Hippocampal formation (tissue), 2 donors: ENCODE measurements around the gene FGR.
A peak's percentile ranks its signal among the peaks of the same experiment; 100 is the strongest.

Experiments used
- DNase-seq, 2 donors: peaks; one replicate each; lab custom pipeline; 2025; lab: John Stamatoyannopoulos, UW

The FGR gene

DNA sequence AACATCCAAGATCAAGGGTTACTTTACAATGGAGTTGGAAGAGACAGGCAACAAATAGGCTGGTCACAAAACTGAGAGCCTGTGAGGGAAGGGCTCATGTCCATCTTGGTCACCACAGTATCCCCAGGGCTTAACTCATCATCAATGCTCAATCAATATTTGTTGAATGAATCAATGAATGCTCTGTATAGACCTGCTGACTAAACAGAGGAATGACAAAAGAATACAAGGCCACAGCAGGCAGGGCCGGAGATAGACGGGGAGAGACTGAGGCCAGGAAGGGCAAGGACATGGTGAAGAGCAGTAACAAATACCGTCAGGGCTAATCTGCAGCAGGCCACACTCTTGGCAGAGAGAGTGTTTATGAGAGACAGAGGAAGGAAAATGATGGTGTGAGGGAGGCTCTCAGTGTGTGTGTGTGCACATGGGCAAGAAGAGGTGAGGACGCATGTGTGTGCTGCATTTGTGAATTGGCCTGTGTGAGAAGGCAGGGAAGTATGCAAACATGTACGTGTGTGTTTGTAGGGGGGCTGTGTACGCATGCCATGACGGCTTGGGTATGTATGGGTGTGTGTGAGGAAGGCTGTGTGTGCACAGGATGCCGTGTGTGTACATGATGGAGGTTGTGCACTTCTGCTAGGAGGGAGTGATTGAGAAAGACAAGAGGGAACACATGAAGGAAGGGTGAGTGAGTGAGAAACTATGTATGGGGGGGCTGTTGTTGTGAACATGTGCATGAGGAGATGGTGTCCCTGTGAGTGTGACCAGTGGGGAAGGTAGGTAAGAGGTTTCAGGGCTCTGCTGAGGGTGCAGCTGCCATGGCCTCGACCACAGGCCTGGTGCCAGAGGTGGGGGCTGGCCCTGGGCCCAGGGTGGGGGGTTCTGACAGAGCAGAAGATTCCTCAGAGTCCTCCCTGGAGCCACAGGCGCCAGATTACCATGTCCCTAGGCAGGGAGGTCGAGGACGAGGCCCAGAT is 46.4 kb downstream of the FGR start:
- no peak for DNase-seq

DNA sequence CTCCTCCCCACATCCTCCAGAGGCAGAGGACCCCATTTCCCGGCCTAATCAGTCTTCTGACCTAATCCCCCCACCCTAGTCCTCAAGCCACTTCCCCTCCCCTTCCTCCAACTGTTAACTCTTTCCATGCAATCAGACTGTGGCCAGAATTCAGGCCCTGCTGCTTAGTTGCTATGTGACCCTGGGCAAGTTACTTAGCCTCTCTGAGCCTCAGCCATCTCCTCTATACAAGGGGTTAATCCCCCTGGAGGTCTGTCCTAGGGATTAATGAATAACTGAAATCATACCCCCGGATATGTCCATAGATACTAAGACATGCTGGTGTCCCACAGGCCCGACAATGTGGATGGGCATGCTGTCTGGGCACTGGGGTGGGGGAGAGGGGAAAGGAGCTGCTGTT is 49.3 kb downstream of the FGR start:
- DNase-seq = no peak

DNA sequence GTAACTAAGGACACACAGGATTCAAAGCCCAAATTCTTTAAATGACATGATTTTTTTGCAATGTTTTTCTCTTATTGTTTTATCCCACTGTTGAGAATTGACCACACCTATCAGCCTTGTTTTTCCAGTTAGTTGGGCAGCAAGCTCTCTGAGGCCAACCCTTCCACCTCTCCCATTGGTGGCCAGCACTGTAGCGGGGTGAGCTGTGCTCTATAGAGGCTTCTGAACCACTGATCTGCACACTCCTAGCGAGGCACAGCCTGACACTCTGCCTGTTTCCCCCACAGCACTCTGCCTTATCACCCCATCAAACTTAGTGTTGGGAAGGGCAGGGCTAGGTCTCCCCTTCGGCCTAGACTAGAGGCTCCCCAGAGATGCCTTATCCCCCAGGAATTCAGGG is 50.5 kb downstream of the FGR start:
- DNase-seq = no peak

DNA sequence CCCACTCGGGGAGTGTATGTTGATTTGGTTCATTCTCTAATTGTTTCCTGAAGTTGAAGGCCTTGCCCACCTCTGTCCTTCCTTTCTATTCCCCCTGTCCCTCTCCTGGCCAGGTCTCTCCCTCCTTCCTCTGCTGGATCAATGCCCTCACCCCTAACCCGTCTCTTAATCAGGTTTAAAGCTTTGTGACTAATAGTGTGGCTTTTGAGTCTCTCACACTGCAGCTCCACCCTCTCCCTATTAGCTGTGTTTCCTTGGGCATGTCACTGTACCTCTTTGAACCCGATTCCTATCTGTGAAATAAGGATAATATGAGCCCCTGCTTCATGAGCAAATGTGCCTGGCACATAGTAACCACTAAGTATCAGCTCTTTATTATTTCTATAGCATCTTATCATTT is 51.5 kb downstream of the FGR start:
- DNase-seq = no peak

DNA sequence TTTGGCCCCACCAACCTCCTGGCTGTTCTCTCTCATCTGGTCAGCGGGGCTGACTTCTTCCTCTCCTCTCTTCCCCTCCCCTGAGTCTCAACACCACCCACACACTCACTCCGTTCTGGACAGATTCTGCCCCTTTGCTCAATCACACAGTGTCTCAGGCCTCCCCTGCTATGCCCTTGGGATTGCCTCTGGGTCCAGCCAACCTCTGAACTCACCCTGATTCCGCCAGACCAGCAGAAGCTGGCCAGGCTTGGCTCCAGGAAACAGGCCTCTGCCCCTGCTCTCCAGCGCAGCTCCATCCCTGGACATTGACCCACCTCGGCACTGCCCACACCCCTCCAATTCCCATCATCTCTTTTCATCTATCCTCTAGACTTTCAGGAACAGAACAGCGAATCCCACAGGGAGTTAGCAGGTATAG is 53.2 kb downstream of the FGR start:
- no peak for DNase-seq

DNA sequence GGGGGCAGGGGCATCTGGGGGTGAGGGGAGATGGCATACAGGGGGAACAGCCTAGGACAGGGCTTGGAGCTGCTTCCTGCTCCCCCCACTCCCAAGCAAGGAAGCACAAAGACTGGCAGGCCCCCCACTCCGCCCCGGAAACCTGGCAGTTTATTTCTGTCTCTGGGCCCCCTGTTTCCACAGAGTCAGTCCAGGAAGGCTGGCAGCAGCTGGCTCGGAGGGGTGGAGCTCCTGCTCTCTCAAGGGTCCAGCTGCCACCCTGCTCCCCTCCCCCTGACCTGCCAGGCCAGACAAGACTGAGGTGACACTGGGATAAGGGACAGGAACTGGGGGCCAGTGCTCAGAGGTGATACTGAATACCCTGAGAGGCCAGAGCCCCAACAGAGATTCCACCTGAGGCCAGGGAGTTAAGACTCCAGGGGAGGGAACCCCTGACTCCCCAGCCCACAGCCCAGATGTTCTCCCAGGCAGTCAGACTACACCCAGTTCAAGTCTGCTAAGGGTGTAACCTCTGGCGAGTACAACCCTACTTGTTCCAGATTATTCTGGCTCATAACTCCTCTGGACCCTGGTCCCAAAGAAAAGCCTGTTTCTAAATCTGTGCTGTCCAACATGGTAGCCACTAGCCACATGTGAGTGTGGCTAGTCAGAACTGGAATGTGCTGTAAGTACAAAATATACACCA is 57.3 kb downstream of the FGR start:
- DNase-seq = no peak

DNA sequence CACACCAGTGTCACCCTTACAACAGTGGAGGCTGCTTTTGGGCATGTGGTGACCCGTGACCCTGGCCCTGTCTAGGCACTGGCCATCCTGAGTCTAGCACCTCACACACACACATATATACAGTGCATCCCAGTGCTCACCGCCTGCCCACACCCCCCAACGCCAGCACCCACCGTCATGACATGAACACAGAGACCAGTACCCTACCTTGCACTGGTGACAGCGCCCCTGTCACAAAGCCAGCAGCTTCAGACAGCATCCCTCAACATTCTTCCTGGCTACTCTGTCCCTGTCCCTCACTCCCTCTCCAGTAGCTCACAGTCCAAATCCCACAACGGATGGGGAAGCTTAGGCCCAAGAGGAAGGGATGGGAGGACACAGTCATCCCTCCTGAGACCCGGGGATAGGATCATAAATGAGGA is 58.2 kb downstream of the FGR start:
- no peak for DNase-seq

DNA sequence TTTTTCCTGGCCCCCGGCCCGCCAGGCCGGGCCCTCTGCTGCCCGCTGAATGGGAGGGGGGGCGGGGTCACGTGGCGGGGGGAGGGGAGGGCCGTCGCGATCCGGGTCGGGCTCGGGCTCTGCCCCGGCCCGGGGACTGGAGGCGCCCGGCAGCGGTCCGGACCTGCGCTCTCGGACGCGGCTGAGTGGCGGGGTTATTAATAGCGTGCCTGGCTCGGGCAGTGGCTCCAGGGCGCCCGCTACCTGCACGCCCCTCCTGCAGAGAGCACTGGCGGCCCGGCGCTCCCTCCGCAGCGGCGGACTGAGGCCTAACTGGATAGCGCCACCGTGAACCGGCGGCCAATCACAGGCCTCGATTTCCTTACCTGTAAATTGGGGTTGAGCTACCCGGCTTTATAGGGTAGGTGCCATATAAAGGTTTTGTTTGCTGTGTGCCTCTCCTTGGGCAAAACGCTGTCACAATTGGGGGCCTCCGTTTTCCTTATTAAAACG is 59.1 kb downstream of the FGR start:
- peak; percentile 31 to 52 for DNase-seq

DNA sequence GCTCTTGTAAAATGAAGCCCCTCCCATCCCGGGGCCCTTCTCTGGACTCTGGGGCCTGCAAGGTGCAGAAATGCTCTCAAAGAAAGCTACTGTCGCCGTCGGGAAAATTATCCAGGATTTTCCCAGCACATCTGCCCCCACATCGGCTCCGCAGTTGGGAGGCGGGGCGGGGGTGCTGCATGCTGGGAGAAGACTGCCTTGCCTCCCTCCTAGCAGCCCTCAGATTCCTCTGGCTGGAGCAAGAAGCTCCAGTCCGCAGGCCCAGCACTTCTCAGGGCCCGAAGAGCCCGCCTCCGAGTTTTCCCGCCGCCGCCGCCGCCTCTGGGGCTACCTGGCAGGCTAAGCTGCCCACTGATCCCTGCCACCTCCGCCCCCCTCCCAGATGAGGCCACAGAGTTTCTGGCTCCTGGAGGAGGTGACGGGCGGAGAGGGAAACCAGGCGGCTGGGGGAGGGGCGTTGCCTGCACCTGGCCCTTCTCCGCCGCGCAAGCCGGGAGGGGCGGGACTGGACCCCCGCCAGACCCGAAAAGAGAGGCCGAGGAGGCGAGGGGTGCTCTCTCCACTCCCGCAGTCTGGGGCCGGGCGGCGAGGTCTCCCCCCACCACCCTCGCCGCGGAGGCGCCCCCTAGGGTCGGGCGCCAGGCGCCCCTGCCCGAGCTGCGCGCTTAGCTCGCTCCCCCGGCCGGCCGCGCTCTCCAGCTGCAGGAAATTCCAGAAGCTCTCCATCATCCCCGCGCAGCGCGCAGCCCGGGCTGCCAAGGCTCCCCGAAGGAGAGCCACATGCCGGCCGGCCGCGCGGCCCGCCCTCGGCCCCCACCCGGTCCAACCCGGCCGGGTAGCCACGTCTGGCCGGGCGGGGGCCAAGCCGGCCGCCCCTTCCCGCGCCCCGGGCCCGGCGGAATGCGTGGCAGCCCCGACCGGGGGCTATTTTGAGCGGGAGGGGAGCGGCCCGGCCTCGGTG is 59.8 kb downstream of the FGR start:
- DNase-seq = peak in 1 of 2 donors; percentile 52

DNA sequence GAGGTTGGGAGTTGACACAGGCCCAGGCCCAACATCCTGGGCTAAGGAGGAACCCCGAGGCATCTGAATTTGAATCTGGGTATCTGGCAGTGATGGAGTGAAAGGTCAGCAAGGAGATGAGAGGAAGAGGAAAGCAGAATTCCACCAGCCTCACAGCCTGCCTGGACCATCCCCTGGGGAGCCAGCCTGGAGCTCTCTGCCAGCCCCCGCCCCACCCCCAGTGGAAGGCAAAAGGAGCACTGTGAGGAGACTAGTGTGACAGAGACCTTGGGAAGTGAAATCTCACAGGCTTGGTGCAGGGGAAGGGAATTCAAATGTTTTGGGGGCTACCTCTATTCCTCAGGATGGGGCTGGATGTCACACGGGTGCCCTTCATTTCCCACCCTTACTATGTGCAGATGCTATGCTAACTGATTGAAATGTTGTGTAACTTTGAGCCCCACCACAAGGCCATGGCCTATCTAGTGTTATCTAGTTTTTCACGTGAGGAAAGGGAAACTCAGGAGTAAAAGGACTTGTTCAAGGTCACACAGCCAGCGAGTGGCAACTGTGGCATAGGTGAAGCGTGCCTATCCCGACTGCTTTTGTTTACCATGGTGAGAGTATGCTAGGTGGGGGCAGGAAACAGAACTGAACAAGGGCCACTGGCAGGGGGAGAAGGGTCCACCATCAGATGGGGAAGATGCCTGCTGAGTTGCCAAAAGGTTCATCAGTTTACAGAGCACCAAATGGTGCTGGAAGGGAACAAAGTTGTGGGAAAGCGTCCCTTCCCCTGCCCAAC is 60.8 kb downstream of the FGR start:
- DNase-seq = no peak

DNA sequence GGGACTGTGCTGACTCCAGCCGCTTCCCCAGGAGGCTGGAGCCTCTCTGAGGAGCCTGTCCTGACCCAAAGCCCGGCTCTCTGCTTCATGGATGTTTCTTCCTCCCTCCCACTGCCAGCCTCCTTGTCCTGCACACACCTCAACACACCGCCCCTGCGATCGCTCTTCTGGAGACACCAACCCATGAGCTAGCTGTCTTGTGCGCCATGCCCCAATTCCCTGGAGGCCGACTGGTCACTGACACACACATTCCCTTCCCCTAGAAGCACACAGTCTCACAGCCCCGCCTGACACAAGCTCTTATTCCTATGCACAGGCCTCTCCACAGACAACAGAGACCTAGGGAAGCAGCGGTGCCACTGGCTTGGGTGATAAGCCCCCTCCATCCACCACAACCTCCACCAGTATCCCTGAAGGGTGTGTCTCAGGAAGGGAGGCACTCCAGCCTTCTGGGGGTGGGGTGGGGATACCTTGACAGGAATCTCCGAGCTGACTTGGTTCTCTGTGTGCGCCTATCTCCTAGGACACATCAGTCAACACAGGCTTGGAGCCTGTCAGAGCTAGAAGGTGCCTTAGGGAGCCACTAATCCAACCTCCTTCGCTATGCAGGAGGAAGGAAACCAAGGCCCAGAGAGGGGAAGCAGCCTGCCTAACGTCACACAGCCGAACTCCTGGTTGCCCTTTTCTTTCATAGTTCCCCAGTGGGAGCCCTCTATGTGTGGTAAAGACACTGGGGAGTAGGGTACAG is 62.1 kb downstream of the FGR start:
- no peak for DNase-seq

DNA sequence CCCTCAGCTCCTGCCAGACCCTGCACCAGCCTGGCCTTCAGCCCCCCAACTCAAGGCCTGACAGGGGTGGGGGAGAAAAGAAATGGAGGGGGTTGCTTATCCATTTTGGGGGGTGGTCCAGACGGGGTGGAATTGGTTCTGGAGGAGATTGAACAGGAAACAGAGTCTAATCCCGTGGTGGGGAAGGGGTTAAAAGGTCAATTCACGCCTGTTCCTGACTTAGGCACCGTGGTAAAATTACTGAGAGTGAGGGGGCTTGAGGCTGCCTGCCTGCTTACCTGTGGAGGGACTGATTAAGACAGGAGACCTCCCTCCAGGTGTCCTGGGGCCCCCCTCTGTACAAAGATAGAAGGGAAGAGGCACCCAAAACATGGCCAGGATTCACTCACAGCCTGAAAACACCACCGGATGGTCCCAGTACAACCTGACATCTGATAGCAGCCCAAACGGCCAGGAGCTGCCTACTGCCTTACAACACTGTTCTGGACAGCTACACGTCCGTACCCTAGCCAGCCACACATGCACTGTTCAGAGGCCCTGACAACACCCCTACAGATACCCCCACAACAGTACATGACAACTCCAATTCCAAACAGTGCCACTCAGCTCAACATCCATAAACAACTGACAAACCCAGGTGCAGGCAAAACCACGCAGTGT is 62.8 kb downstream of the FGR start:
- no peak for DNase-seq

DNA sequence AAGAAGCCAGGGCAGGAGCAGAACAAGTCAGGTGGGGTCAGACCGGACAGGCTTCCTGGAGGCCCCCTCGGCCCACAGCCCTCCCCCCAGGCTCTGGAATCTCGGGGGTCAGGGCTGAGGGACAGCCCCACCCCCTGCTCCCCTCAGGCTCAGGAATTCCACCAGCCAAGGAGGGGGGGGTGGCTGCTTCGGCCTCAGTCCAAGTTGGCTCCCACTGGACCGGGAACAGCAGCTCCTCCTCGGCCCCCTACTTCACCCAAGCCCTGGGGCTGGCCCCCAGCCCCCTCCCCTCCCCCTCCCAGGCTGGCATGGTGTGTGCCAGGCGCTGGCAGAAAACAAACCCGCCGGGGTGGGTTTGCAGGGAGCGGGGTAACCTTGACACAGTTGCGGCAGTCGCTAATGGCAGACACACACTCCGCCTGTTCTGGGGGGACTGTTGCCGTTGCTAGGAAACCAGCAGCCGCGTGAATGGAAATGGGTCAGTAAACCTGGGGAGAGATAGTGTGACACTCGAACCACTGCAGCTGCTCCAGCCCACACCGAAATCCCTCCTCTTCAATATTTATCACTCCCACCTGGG is 63.5 kb downstream of the FGR start:
- DNase-seq = no peak

DNA sequence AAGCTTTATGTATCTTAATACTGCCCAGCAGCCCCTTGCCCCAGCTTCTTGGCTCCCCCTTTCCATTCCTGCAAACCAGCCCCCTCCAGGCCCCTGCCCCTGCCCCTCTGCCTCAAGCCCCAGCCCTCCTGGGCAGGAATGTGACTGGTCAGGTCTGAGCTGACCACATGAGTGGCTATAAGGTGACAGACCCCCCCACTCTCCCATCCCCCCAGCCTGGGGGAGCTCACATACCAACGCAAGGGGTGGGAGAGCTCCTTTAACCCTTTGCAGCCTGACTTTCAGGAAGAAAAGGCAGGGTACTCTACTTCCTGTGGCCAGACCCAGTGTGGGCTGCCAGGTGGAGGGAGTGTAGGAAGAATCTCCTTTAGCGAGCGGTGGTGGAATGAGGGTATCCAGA is 64.2 kb downstream of the FGR start:
- no peak for DNase-seq

DNA sequence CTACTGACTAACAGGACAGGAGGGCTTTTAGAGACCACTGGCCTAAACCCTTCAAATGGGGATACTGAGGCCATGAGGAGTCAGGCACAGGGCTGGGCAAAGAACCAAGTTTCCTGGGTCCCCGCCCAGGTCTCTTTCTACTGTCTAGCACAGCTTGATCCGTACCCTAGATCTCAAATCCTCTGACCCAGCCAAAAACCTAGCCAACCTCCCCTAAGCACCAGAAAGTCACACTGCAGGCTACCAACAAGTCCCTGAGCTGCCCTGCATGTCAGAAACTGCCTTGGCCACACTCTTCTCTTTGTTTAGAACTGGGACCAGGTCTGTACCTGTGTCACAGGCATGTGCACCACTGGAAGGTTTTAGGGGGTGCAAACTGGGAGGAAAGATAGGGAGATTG is 64.6 kb downstream of the FGR start:
- no peak for DNase-seq

DNA sequence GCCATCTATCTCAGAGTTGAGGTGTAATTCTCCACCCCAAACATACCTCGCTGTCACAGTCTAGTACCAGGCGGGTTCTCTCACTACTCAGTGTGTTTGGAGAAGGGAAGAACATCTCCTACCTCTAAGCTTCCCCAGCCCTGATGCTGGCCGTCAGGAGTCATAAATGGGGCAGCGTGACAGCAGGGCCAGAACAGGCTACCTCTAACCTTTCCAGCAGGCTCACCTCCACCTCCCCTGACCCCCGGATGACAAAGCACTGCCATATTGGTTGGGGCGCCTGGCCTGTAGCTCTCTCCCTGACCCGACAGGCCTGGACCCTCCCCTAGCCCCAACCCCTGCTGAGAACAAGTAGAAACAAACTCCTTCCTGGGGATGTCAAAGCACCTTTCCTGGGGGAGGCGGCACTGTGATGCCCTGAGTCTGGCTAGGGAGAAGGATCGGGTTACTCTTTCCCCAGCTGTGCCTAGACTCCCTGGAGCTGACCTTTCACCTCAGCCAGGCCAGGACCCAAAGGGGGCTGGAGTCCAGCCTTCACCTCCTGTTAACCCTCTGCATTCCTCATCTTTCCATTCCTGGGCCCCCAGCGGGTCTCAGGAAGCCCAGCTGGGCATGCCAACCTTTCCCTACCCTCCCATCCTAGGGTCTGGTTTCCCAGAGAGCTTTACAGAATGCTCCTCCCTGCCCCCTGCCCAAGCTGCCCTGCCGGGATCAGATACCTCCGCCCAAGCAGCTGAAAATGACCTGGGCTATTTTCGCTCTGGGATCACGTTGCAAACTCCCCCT is 65.3 kb downstream of the FGR start:
- no peak for DNase-seq

DNA sequence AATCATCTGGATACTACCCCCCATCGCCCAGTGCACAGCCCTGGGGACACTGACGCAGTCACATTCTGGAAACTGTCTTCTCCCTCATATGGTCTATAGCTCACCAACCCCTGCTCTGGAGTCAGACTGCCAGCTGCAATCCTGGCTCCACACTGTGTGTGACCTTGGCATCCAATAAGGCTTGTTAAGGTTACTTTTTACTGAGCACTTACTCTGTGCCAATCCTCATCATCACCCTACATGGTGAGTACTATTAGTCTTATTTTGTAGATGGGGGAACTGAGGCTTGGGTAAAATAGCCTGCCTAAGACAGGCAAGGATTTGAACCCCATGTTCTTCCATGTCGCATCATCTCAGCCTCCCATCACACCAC is 65.9 kb downstream of the FGR start:
- no peak for DNase-seq

DNA sequence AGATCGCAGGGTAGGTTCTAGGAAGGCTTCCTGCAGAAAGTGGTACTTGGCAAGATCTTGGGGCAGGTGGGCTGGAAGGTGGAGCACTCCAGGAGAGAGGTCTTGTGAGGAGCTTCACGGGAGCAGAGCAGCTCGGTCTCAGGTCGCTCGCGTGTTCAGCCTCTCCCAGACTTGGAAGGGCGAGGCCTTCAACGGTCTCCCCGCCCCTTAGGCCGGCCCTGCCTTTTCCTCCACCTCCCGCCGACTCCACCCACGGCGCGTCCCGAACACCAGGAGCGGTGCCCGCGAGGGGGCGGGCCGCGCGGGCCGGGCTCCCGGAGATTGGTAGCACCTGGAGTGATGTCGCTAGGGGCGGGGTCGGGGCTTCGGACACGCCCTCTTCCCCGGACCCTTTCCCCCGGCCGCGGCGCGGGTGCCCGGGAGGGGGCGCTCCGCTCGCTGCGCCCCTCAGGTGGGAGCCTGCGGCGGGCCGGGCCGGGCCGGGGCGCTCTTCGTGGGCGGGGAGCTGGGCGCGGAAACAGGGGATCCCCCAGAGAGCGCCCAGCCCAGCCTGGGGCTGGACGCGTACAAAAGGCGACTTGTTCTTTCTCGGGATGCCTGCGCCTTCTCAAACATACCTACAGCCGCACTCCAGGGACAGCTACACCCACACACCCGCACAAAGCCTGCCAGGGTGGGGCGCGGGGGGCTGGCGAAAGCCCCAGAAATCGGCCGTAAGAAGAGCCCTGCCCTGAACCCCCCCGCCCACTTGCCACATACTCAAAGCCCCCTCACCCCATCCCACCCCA is 66.5 kb downstream of the FGR start:
- DNase-seq = peak; percentile 29 to 68
